ENCODE results near the gene NFIC.
A peak's percentile ranks its signal among the peaks of the same experiment; 100 is the strongest.
"Not testable (repeated sequence)": the region's sequence is repeated elsewhere in the genome, so short reads cannot be mapped to it uniquely, and the experiment has no call there.

NFIC gene

GRCh38 chr19:3375221-3376090 lies 9.1 kb downstream of the NFIC start:
- no peak for DNase-seq

- not testable (repeated sequence) for DNase-seq
These were observed 9.7 kb downstream of the NFIC start for GRCh38 chr19:3376091-3376455.

GRCh38 chr19:3378352-3379150 lies 12.2 kb downstream of the NFIC start:
- no peak for DNase-seq

GRCh38 chr19:3380829-3381228 lies 14.4 kb downstream of the NFIC start:
- no peak for DNase-seq

- no peak for DNase-seq
These were observed 15.5 kb downstream of the NFIC start for GRCh38 chr19:3381701-3382372.

- DNase-seq, result no peak
These were observed 16.2 kb downstream of the NFIC start for GRCh38 chr19:3382460-3383100.

- DNase-seq, result no peak
These were observed 16.8 kb downstream of the NFIC start for GRCh38 chr19:3383121-3383722.

- no peak for DNase-seq
These were observed 20.3 kb downstream of the NFIC start for GRCh38 chr19:3386447-3387234.

GRCh38 chr19:3387645-3388589 lies 21.5 kb downstream of the NFIC start:
- peak; percentile 19 for DNase-seq

- no peak for DNase-seq
These were observed 23.0 kb downstream of the NFIC start for GRCh38 chr19:3389446-3389778.

GRCh38 chr19:3389876-3390371 lies 23.5 kb downstream of the NFIC start:
- DNase-seq, result no peak

- DNase-seq, result not testable (repeated sequence)
These were observed 25.5 kb downstream of the NFIC start for GRCh38 chr19:3391911-3392310.

GRCh38 chr19:3392480-3392879 lies 26.1 kb downstream of the NFIC start:
- DNase-seq, result no peak

GRCh38 chr19:3396881-3397265 lies 30.5 kb downstream of the NFIC start:
- DNase-seq, result no peak

GRCh38 chr19:3397266-3398022 lies 31.1 kb downstream of the NFIC start:
- no peak for DNase-seq

- DNase-seq, result no peak
These were observed 31.9 kb downstream of the NFIC start for GRCh38 chr19:3398114-3398899.

GRCh38 chr19:3398900-3399278 lies 32.5 kb downstream of the NFIC start:
- no peak for DNase-seq

- DNase-seq, result not testable (repeated sequence)
These were observed 32.9 kb downstream of the NFIC start for GRCh38 chr19:3399311-3399710.
